ENCODE measurements around the gene ENPP6. TPM values are rescaled to one million over a fixed set of nuclear protein-coding genes. Genes with fewer than 3 reads are reported as not detected.

Gene ENPP6
- total RNA-seq, 1 experiment from 2014 or later: not detected

GRCh38 chr4:184157322-184157721, 60.4 kb downstream of the ENPP6 start:
- no peak overlapping the region for H3K4me3 ChIP-seq (ENCODE audit: low read depth, low read length)
- no peak for DNase-seq
- H3K27me3 ChIP-seq (replicated peaks; ENCODE audit: control insufficient read depth, insufficient read depth, low read length): no peaks in the 10 kb centered on the region
- Mint-ChIP-seq H3K27ac (ENCODE audit: unreplicated experiment) (no peak overlapping the region), H3K4me1 (ENCODE audit: low read depth, unreplicated experiment) (no peaks in the 10 kb centered on the region), H3K36me3 (ENCODE audit: insufficient read depth, unreplicated experiment) (no peaks in the 10 kb centered on the region), H3K4me3 (ENCODE audit: unreplicated experiment) (no peak overlapping the region), H3K27me3 (ENCODE audit: insufficient read depth, unreplicated experiment) (peaks cover 25% of the 10 kb centered on the region), H3K9me3 (ENCODE audit: unreplicated experiment) (no peaks in the 10 kb centered on the region)
- intact Hi-C loops (cut with micrococcal nuclease; ENCODE audit: unreplicated experiment): no loop called here
- CTCF ChIA-PET: interaction anchor here (0.7 kb wide), 1 partner anchor 9 kb away, joined by 4 read pairs; no protein-coding TSS in a partner anchor
- no peaks in the 10 kb centered on the region for H3K4me1 ChIP-seq
- TF ChIP-seq, protein P1, sequence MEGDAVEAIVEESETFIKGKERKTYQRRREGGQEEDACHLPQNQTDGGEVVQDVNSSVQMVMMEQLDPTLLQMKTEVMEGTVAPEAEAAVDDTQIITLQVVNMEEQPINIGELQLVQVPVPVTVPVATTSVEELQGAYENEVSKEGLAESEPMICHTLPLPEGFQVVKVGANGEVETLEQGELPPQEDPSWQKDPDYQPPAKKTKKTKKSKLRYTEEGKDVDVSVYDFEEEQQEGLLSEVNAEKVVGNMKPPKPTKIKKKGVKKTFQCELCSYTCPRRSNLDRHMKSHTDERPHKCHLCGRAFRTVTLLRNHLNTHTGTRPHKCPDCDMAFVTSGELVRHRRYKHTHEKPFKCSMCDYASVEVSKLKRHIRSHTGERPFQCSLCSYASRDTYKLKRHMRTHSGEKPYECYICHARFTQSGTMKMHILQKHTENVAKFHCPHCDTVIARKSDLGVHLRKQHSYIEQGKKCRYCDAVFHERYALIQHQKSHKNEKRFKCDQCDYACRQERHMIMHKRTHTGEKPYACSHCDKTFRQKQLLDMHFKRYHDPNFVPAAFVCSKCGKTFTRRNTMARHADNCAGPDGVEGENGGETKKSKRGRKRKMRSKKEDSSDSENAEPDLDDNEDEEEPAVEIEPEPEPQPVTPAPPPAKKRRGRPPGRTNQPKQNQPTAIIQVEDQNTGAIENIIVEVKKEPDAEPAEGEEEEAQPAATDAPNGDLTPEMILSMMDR (IDR thresholded peaks at IDR 0.05; ENCODE audit: insufficient read depth in 1 of 2, low read depth in 1 of 2, low read length in 1 of 2, severe bottlenecking in 1 of 2, unreplicated experiment in 1 of 2): no peak
- no TSS peak for BruUV-seq (replicated peaks)
- POLR2A ChIA-PET: no interaction called here
- H3K9me3 ChIP-seq: no peaks in the 10 kb centered on the region
- H3K36me3 ChIP-seq (ENCODE audit: control insufficient read depth, insufficient read depth, low read length): no peaks in the 10 kb centered on the region

DNA sequence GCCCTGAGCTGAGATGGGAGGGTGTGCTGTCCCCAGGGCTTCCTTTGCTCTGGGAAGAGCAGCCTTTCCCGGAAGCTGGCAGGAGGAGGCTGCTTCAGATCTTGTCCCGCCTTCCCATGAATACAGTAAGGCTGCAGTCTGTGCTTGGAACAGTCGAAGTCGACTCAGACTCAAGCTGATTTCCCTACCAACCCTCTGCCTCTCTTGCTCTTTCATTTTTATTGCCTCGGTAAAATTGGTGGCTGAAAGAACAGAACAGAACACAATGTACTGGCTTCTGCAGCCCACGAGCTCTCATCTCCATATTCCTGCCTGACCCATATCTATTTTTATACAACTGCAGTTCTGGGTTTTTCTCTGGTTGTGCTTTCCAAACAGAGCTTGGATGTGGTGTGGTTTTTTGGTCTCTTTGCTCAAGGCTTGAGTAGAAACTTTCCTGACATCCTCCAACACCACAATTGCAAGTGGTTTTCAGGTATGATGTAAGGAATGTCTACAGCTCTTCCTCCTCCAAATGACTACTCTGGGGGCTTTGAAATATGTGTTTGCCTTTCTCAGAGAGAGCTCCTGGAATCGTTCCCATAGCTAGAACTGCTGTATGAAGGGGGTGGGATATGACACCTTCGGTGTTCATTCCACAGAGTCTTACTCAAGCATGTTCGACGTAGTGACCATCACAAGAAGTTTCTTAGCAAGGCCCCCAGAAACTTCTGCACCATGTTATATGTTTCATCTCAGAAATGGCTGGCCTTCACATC, 61.3 kb downstream of the ENPP6 start:
- Mint-ChIP-seq H3K4me1 (ENCODE audit: low read depth, unreplicated experiment) (no peaks in the 10 kb centered on the region), H3K27me3 (ENCODE audit: insufficient read depth, unreplicated experiment) (peaks cover 24% of the 10 kb centered on the region), H3K9me3 (ENCODE audit: unreplicated experiment) (no peaks in the 10 kb centered on the region), H3K27ac (ENCODE audit: unreplicated experiment) (no peak overlapping the region), H3K36me3 (ENCODE audit: insufficient read depth, unreplicated experiment) (no peaks in the 10 kb centered on the region), H3K4me3 (ENCODE audit: unreplicated experiment) (no peak overlapping the region)
- H3K4me3 ChIP-seq (ENCODE audit: low read depth, low read length): no peak overlapping the region
- H3K27me3 ChIP-seq (replicated peaks; ENCODE audit: control insufficient read depth, insufficient read depth, low read length): no peaks in the 10 kb centered on the region
- intact Hi-C loops (cut with micrococcal nuclease; ENCODE audit: unreplicated experiment): no loop called here
- POLR2A ChIA-PET: no interaction called here
- H3K36me3 ChIP-seq (ENCODE audit: control insufficient read depth, insufficient read depth, low read length): no peaks in the 10 kb centered on the region
- no TSS peak for BruUV-seq (replicated peaks)
- CTCF ChIA-PET: no interaction called here
- TF ChIP-seq, protein P1 (IDR thresholded peaks at IDR 0.05; ENCODE audit: insufficient read depth in 1 of 2, low read depth in 1 of 2, low read length in 1 of 2, severe bottlenecking in 1 of 2, unreplicated experiment in 1 of 2): no peak
- no peaks in the 10 kb centered on the region for H3K4me1 ChIP-seq
- DNase-seq: no peak
- no peaks in the 10 kb centered on the region for H3K9me3 ChIP-seq

DNA sequence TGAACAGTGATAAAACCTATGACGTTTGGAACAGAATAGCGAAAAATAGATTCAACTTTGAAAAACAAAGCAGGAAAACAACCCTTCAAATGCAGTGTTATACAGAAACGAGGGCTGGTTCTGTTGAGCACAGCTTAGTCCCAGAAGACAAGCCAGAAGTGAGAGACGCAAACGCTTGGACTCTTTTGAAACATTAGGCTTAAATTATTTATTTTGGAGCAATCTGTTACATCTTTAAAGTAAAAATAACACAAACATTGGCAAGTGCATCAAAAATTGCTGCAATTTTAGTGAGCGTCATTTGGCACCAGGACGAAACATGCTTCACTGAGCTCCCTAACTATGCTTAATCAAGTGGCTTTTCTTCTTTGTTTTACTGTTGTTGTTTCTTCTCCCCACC, 63.5 kb downstream of the ENPP6 start:
- H3K36me3 Mint-ChIP-seq (ENCODE audit: insufficient read depth, unreplicated experiment): no peaks in the 10 kb centered on the region
- no peak overlapping the region for H3K27ac Mint-ChIP-seq (ENCODE audit: unreplicated experiment)
- intact Hi-C loops (cut with micrococcal nuclease; ENCODE audit: unreplicated experiment): no loop called here
- no peaks in the 10 kb centered on the region for H3K4me1 Mint-ChIP-seq (ENCODE audit: low read depth, unreplicated experiment)
- no peaks in the 10 kb centered on the region for H3K9me3 ChIP-seq
- no peak overlapping the region for H3K4me3 ChIP-seq (ENCODE audit: low read depth, low read length)
- POLR2A ChIA-PET: no interaction called here
- peaks cover 18% of the 10 kb centered on the region for H3K27me3 Mint-ChIP-seq (ENCODE audit: insufficient read depth, unreplicated experiment)
- H3K4me3 Mint-ChIP-seq (ENCODE audit: unreplicated experiment): no peak overlapping the region
- no peaks in the 10 kb centered on the region for H3K4me1 ChIP-seq
- CTCF ChIA-PET: no interaction called here
- H3K9me3 Mint-ChIP-seq (ENCODE audit: unreplicated experiment): no peaks in the 10 kb centered on the region
- H3K36me3 ChIP-seq (ENCODE audit: control insufficient read depth, insufficient read depth, low read length): no peaks in the 10 kb centered on the region
- BruUV-seq (replicated peaks): no TSS peak
- no peaks in the 10 kb centered on the region for H3K27me3 ChIP-seq (replicated peaks; ENCODE audit: control insufficient read depth, insufficient read depth, low read length)
- no peak for DNase-seq
- TF ChIP-seq, protein P1 (IDR thresholded peaks at IDR 0.05; ENCODE audit: insufficient read depth in 1 of 2, low read depth in 1 of 2, low read length in 1 of 2, severe bottlenecking in 1 of 2, unreplicated experiment in 1 of 2): no peak
